Measurements from ENCODE around the gene FTH1. TPM values are rescaled to one million over a fixed set of nuclear protein-coding genes. Genes with fewer than 3 reads are reported as not detected.

The FTH1 gene
- total RNA-seq, 2 donors from 2014 or later: 2,726 to 3,432 TPM

- intact Hi-C loops (cut with DNase I): no loop called here
- DNase-seq (no peak), ATAC-seq (peak; percentile 9 to 35)
These were observed 16.0 kb upstream of the FTH1 start for GRCh38 chr11:61983419-61983818.

GRCh38 chr11:61980783-61981541 lies 13.5 kb upstream of the FTH1 start:
- ATAC-seq: no peak
- no peak for DNase-seq
- intact Hi-C loops (cut with DNase I): no loop called here

DNA sequence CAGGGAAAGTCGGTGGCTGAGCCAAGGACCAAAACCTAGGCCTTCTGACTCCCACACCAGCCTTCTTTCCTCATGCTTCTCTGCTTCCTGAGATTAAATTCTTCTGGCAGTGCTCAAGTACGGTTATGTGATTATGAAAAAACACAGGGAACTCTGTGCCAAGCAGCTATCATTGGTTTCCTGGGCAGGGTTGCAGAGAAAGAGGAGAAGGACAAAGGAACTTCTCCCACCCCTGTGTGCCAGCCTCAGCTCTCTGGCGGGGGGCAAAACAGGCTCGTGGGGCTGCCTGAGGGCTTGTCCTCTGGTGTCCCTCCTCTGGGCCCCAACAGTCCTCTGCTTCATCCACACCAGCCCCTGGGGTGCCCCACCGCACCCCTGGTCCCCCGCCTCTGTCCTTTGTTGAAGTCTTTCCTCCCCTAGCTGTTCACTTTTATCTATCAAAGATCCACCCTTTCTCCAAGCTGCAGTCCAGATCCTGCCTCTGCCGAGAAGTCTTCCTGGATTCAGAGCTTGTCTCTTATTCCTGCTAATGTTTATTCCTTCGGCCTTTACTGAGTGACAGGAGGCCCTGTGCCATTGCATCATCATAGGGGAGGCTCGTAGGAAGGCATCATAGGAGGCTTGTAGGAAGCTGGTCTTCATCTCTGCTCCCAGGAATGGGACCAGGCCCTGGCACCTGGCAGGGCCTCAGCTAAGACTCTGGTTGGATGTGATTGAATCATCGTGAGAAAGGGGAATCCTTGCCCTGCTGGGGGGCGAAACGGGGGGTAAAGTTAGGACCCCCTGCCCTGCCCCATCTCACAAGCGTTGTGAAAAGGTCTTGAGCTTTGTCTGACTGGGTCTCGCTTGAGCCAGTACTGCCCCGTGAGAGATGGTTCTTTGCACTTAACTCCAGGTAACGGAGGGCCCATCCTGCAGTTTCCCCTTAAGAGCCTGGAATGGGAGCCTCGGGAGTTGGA lies 11.5 kb upstream of the FTH1 start:
- DNase-seq (no peak), ATAC-seq (peak; percentile 78 to 79)
- intact Hi-C loops (cut with DNase I): no loop called here

DNA sequence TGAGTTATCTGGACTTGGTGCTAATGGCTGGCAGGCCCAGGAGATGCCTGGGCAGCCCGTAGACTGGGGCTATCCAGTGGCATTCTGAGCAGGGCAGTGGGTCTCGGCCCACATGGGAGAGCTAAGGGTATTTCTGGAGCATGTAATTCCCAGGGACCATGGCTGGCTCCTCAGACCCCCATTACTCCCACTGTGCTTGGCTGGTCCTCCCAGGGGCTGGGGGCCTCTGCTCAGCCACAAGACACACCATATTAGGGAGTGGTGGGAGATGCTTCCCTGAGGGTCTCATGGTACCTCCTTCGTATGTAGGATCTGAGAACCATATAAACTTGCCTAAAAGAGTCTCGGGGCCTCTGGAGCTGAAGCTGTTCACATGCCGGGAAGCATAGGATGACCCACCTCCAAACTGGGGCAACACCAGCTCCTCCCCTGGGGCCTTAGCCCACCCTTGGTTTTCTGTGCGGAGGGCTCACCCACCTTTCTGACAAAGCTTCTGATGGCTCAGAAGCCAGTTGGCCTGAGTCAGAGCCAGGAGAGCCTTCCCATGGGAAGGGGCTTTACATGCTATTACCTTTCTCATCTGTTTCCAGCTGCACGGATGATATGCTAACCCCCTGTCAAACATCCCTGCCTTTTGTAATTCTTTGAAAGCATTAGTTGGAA lies 9.5 kb upstream of the FTH1 start:
- intact Hi-C loops (cut with DNase I): no loop called here

GRCh38 chr11:61976420-61976800 lies 9.0 kb upstream of the FTH1 start:
- intact Hi-C loops (cut with DNase I): no loop called here
- DNase-seq: no peak
- ATAC-seq: no peak

More for the DNA sequence above, 9.5 kb upstream of the FTH1 start:
- no peak for ATAC-seq
- DNase-seq: no peak

DNA sequence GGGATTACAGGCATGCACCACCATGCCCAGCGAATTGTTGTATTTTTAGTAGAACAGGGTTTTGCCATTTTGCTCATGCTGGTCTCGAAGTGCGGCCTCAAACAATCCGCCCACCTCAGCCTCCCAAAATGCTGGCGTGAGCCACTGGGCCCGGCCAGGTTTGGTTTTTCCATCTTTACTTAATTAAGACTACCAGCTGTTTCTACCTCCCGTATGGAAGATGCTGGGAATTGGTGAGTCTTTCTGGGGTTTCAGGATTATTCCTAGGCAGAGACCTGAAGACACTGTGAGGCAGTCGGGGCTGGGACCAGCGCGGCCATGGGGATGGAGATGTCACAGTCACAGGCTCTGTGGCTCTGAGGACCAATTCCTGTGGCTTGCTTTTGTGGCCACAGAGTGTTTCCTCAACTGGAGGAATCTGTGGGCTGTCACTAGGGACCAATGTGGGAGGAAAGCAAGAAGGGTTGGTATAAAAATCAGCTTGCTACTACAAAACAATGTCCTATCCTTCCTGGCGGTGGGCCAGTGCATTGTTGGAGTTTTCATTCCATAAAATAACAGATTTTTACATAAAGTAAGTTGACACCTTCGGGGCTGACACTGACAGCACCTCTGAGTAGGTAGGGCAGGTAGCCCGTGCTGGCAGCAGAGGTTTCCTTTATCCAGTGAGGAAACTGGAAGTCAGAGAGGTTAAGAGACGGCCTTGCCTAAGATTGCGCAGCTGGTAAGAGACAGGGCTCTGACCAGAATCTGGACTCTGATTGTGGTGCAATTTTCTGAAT lies 8.4 kb upstream of the FTH1 start:
- DNase-seq (no peak), ATAC-seq (no peak)
- intact Hi-C loops (cut with DNase I): no loop called here

- no peak for ATAC-seq
- no peak for DNase-seq
- intact Hi-C loops (cut with DNase I): no loop called here
These were observed 7.6 kb upstream of the FTH1 start for GRCh38 chr11:61974766-61975631.

DNA sequence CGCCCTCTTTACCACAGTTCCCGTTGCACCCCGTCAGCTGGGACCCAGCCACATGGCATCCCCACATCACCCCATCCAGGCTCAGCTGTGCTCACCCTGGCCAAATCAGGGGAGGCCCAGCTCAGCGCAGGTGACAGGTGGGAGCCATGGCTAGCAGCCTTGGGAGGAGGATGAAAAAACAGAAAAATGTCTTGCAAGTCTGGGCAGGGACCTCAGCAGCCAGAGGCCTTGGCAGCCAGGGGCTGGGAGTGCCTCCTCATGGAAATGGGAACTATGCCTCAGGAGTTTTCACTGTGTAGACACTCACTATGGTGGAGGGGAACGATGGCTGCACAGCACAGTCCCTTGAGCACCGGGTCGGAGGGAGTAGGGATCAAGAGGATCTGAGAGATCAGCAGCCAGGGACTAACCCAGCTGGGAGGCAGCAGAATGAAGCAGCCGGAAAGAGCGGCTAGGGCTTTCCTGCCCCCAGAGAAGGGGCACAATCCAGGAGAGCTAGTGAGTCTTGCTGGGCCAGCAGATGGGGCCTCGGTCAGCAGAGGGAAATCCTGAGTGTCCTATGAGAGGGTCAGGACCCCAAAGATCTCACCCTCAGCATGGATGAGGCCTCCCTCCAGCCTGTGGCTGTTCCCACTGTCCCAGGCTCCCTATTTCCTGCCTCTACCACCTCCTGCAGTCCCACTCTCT lies 6.2 kb upstream of the FTH1 start:
- ATAC-seq (no peak), DNase-seq (no peak)
- intact Hi-C loops (cut with DNase I): loop anchor here in 1 of 2 donors (2.0 kb wide), 1 partner anchor 51 kb away; no protein-coding TSS in a partner anchor

DNA sequence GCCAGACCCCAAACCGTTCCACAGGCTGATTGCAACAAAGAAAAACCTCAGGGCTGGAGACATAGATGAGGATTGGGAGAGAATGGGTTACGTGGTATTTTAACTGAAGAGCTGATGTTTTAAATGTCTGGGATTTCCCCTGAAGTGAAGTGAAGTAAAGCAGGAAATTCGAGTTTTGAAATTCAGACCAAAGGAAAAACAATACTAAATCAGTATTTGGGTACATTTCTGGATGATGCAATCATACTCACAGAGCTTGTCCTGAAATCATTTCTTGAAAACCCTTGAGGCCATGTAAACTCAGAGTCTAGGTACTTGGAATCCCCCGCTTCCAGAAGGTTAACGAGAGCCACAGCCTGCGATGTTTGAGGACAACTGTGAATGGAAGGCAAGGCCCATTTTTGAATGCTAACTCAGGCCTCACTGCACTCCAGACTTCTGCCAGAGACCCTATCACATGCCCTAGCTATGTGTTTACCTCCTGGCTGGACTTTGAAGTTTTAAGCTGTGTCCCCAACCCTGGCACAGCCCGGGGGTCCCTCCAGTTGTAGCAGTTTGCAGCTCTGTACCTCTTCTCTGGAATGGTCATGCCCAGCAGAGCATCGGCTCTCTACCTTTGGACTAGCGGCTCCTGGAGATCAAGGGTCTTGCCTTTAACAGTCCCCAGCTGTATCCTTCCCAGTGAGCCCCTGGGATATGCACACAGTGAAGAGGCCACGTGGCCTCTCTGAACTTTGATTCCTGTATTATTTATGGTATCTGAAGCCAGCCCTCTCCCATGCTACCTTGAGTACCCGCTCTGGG lies 5.4 kb upstream of the FTH1 start:
- intact Hi-C loops (cut with DNase I): loop anchor here in 1 of 2 donors (2.0 kb wide), 1 partner anchor 52 kb away; no protein-coding TSS in a partner anchor
- DNase-seq: no peak
- ATAC-seq: peak in 1 of 2 donors; percentile 1

GRCh38 chr11:61972112-61972671 lies 4.8 kb upstream of the FTH1 start:
- no peak for ATAC-seq
- DNase-seq: no peak
- intact Hi-C loops (cut with DNase I): loop anchor here in 1 of 2 donors (2.0 kb wide), 1 partner anchor 53 kb away; no protein-coding TSS in a partner anchor

DNA sequence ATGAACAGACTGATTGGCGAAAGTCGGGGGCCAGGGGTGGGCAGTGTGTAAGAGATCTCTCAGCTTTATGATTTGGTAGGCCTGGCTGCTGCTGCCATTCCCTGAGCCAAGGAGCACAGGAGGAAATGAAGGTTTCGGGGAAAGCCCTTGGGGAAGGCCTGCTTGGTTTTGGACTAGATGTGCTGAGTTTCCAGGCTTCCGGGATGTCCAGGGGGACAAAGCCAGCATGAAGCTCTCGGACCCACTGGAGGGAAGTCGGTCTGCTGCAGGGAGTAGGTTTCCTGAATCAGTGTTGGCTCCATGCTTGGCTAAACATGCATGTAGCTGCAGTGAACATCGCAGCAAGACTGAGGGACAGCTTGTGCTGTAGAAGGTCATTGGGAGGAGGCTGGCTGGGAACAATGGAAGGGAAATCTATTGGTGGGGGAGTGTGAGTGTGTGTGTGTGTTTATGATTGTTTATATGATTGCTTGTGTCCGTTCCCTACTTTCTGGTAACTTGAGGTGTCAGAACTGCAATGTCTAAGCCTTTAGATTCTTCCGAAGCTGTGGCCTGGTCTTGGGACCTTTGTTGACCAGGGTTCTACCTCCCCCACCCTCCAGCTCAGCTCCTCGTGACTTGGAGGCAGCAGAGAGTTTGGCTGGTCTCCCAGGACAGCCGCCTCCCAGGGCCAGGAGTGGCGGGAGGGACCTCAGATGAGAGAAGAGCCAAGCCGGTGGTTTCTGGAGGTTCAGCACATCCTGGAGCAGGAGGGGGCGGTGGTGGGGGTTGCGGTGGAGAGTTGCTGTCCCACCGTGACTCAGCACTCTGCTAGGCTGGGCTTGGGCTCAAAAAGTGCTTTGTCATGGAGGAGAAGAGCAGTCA lies 4.0 kb upstream of the FTH1 start:
- intact Hi-C loops (cut with DNase I): loop anchor here in 1 of 2 donors (2.0 kb wide), 1 partner anchor 53 kb away; no protein-coding TSS in a partner anchor
- DNase-seq (peak; percentile 97), ATAC-seq (peak; percentile 63 to 68)

- intact Hi-C loops (cut with DNase I): no loop called here
- ATAC-seq (no peak), DNase-seq (no peak)
These were observed 2.6 kb upstream of the FTH1 start for GRCh38 chr11:61969838-61970662.

GRCh38 chr11:61969391-61969758 lies 1.9 kb upstream of the FTH1 start:
- no peak for DNase-seq
- intact Hi-C loops (cut with DNase I): no loop called here
- ATAC-seq: no peak

DNA sequence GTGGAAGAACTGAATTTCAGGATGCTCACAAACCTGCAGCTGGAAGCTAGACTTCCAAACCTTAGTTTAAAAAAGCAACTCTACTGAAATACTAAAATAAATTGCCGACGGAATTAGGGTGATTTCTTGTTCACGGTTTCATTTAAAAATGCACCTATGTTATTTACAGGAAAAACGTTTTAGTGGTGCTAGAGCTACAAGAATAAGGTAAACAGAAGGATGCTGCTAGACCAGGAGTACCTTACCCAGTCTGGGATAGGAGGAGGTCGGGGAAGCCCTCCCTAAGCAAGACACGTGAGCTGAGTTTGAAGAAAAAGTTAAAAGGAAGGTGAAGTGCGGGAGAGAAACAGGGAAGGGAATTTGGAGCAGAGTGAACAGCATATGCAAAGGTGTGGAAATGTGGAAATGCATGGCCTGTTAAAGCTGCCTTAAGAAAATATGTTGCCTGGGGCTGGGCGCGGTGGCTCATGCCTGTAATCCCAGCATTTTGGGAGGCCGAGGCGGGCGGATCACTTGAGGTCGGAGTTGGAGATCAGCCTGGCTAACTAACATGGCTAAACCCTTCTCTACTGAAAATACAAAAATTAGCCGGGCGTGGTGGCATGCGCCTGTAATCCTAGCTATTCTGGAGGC lies 1.4 kb upstream of the FTH1 start:
- no peak for DNase-seq
- intact Hi-C loops (cut with DNase I): no loop called here
- ATAC-seq: no peak

Measured in left cardiac atrium (tissue), 4 donors.